ENCODE results near the gene CCDC146.
"Not testable (repeated sequence)": the region's sequence is repeated elsewhere in the genome, so short reads cannot be mapped to it uniquely, and the experiment has no call there.

DNA sequence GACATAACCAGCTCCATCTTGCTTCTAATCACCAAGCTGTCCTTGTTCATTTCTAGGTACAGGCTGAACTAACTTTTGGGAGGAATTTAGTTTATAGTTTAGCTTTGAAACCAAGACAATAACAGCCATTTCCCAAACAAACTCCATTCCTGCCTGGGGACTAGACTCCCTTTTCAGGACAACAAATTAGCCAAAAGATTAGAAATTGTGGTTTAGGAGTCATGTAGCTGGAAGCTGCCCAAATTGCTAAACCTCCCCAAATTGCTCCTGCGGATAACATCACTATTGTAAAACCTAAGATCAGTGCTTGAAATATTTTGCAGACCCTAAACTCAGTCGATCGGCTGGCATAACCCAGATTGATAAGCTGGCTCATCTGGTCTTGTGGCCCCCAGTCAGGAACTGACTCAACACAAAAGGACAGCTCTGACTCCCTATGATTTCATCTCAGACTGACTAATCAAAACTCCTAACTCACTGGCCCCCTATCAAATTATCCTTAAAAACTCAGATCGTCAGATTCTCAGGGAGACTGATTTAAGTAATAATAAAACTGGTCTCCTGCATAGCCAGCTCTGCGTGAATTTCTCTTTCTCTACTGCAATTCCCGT, 47.5 kb upstream of the CCDC146 start:
- TF ChIP-seq, protein P1, sequence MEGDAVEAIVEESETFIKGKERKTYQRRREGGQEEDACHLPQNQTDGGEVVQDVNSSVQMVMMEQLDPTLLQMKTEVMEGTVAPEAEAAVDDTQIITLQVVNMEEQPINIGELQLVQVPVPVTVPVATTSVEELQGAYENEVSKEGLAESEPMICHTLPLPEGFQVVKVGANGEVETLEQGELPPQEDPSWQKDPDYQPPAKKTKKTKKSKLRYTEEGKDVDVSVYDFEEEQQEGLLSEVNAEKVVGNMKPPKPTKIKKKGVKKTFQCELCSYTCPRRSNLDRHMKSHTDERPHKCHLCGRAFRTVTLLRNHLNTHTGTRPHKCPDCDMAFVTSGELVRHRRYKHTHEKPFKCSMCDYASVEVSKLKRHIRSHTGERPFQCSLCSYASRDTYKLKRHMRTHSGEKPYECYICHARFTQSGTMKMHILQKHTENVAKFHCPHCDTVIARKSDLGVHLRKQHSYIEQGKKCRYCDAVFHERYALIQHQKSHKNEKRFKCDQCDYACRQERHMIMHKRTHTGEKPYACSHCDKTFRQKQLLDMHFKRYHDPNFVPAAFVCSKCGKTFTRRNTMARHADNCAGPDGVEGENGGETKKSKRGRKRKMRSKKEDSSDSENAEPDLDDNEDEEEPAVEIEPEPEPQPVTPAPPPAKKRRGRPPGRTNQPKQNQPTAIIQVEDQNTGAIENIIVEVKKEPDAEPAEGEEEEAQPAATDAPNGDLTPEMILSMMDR (IDR thresholded peaks at IDR 0.05), result not testable (repeated sequence)
- not testable (repeated sequence) for TF ChIP-seq POLR2A (IDR thresholded peaks at IDR 0.05)

Measured in ovary (tissue), 3 donors.